NCI-H526 (cell line): ENCODE results near the gene WBP1L.
"Not testable (repeated sequence)": the region's sequence is repeated elsewhere in the genome, so short reads cannot be mapped to it uniquely, and the experiment has no call there.

Source experiments
- DNase-seq, 2 experiments: peaks; one replicate each; lab custom pipeline; 2025; lab: John Stamatoyannopoulos, UW

The WBP1L gene

GRCh38 chr10:102838276-102838927 lies 94.7 kb downstream of the WBP1L start:
- DNase-seq: not testable (repeated sequence)

DNA sequence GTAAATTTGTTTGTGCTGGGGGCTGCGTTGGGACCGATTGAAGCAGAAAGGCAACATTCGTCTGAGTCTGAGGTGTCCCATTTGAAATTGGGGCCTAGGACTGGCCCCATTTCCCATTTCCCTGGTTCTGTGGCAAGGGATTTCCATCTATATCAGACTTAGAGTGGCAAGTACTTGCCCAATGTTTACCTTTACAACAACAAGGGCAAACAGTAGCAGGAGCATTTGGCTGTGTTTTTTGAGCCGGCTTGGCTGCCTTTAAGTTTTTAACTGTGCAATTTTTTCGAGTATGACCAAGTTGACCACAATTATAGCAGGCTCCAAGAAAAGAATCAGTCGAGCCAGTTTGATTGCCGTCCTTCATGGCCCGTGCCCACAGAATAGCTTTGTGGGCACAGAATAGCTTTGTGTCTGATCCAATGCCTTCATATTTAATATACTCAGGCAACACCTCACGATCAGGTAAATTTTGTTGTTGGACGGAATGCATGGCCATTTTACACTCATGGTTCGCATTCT lies 98.1 kb downstream of the WBP1L start:
- no peak for DNase-seq

DNA sequence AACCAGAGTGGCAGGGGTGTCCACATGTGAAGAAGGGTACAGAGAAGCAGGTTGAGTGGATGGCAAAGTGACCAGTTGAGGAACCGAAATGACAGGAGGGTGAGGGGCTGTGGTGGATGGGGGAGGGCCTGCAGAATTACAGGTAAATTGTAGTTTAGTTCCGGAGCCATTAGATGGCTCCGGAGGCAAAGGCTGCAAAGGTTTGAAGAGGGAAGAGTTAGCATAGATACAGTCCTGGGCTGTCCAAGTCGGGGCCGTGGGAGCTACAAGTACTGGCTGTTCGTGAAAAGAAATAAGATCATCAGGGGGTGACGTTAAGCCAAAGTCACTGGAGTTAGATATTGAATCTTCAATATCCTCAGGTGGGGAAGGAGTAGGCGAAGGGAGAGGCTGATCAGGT lies 99.4 kb downstream of the WBP1L start:
- not testable (repeated sequence) for DNase-seq

GRCh38 chr10:102844190-102844776 lies 100.5 kb downstream of the WBP1L start:
- DNase-seq: not testable (repeated sequence)

DNA sequence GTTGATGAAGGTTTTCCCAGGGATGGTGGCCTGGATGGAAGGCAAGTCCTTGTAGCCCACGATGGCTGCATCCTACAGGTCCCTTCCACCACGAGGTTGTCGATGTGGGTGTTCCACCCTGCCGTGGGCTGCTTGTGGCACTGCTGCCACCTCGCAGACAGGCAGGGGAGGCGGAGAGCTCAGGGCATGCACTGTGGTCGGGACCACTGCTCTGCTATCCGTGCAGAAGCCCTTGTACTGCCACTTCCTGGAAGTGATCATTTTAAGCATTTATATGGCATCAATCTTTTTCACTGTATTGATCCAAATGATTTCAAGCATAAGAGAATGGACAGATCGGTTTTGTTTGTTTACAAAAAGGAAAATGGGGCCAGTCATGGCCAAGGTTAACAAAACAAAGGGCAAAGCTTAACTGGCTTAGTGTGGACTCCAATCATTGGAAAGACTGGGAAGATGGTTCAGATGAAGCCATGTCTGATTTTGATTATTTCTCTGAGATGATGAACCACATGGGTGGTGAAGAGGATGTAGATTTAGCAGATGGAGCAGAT lies 101.7 kb downstream of the WBP1L start:
- DNase-seq: no peak

DNA sequence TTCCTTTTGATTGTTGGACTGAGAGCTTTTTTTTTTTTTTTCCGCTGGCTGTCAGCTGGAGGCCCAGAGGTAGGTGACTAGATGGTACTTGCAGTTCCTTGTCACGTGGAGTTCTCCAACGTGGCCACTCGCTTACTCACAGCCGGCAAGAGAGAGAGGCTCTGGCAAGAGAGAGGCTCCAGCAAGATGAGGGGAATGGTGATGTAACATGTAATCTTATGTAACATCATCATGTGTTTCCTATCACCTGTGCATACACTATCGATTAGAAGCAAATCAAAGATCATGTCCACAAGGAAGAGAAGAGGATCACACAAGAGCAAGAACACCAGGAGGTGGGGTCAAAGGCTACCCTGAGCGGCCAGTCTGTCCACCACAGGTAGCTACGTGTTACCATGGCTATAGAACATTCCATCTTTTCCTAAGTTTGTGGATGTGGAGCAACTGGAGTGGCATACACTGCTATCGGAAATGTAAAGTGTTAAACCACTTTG lies 106.3 kb downstream of the WBP1L start:
- no peak for DNase-seq

DNA sequence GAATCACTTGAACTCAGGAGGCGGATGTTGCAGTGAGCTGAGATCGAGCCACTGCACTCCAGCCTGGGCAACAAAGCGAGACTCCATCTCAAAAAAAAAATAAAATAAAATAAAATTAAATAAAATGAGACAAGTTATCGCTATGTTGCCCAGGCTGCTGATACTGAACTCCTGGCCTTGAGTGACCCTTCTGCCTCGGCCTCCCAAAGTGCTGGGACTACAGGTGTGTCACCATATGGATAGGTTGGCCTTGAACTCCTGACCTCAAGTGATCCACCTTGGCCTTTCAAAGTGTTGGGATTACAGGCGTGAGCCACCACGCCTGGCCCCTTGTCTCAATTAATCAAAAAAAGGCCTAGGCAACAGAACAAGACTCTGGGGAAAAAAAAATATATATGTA lies 109.5 kb downstream of the WBP1L start:
- not testable (repeated sequence) for DNase-seq

- not testable (repeated sequence) for DNase-seq
Observed at GRCh38 chr10:102855731-102856436, 112.1 kb downstream of the WBP1L start.

DNA sequence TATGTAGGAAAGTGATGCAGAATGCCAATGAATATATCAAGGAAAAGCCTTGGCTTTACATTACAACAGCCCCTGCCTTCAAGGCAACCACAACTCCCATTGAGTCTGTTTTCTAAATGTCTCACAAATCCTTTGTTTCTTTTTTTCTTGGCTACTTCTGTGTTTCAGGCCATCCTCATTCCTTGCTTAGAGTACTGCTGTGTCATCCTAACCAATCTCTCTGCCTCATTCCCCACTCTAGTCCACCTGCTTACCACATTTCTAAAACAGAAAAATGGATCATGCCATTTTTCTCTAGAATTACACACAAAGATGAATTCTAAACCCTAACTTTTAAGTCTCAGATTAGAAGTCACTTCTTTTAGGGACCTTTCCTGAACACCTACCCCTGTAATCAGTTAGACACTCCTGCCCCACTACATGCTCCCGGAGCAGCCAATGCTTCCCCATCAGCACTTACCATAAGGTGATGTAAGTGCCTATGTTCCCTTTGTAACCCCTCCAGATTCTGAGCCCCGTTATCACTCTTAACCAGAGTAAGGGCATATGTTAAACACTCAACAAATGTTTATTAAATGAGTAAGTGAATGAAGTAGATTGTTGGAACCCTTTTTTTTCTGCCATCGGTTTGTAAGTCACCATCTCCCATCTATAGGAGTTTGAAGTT lies 113.1 kb downstream of the WBP1L start:
- no peak for DNase-seq

- no peak for DNase-seq
Observed at GRCh38 chr10:102859911-102860310, 116.2 kb downstream of the WBP1L start.

DNA sequence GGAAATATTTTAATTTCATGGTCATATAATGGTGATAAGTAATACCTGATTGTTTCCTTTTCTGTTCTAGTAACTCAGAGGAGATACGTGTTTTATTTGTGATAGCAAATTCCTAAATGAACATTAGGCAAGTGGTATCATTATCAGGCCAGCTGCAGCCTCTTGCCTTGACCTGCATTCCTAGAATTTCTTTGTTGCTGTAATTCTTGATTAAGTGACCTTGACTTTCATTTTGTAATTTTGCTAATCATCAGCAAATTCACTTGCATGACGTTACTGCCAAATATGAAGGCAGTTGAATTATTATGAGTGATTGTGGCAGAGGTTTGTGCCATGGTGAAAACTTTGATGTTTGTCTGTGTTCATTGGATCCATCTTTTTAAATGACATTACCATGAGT lies 119.9 kb downstream of the WBP1L start:
- no peak for DNase-seq

DNA sequence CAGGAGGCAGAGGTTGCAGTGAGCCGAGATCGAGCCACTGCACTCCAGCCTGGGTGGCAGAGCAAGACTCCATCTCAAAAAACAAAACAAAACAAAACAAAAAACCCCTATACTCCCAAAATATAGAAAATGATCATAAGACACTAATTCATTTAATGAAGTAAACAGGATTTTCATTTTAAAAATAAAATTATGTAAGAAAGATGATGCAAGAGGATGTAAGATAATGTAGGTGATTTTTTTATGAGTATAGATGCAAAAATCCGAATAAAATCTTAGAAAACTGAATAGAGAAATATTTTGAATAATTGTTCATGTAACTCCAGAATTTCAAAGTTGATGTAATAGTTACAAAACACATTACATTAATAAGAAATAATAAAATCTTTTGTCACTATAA lies 121.9 kb downstream of the WBP1L start:
- DNase-seq: no peak
